HG03378 (cell line): Measurements from ENCODE around the gene ST3GAL4.

Experiments used
- ATAC-seq: cut with Tn5 transposase; IDR thresholded peaks from one replicate; pipeline ENCODE4 v1.9.1; 2021; ENCODE audit warnings: mild to moderate bottlenecking, moderate library complexity; ENCODE audit not compliant: unreplicated experiment

The ST3GAL4 gene

GRCh38 chr11:126405374-126405773, 49.9 kb downstream of the ST3GAL4 start:
- no peak for ATAC-seq

GRCh38 chr11:126405906-126406305, 50.4 kb downstream of the ST3GAL4 start:
- no peak for ATAC-seq

GRCh38 chr11:126406368-126406767, 50.9 kb downstream of the ST3GAL4 start:
- ATAC-seq, result no peak

DNA sequence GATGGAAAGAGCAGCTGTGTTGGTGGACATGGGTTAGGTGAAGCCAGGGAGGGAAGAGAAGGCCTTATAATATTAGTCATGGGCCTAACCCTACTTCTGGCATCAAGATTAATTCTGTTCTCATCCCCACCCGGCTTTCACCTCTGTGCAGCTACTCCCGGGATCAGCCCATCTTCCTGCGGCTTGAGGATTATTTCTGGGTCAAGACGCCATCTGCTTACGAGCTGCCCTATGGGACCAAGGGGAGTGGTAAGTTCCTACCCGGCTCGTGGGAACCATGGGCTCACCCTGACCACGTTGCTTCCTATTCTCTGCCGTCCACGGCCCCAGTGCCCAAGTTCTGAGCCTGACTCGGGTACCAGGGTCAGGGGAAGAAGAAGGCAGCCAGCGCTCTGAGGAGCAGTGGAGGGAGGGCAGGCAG, 51.6 kb downstream of the ST3GAL4 start:
- ATAC-seq, result no peak

DNA sequence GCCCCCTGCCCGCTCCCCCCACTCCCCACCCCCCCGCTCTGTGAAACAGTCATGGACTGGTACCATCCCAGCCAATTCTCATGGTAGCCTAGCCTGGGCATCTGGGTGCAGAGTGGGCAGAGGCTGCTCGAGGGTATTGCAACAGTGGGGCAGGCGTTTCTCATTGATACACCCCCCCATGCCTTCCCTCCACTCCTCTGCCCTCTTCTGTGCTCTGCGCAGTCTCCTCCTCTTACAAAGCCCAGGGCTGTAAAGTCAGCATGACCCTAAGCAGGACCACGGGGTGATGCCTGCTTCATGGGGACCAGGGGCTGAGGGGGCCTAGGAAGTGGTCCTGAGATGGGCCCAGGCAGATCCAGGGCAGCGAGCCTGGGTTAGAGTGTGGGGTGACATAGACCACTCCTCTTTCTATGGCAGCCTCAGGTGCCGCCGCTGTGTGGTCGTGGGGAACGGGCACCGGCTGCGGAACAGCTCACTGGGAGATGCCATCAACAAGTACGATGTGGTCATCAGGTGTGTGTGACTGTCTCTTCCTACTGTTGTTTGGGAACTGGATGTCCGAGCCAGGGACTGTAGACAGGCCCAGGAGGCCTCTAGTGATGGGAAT, 52.3 kb downstream of the ST3GAL4 start:
- no peak for ATAC-seq

GRCh38 chr11:126408496-126408895, 53.0 kb downstream of the ST3GAL4 start:
- no peak for ATAC-seq

DNA sequence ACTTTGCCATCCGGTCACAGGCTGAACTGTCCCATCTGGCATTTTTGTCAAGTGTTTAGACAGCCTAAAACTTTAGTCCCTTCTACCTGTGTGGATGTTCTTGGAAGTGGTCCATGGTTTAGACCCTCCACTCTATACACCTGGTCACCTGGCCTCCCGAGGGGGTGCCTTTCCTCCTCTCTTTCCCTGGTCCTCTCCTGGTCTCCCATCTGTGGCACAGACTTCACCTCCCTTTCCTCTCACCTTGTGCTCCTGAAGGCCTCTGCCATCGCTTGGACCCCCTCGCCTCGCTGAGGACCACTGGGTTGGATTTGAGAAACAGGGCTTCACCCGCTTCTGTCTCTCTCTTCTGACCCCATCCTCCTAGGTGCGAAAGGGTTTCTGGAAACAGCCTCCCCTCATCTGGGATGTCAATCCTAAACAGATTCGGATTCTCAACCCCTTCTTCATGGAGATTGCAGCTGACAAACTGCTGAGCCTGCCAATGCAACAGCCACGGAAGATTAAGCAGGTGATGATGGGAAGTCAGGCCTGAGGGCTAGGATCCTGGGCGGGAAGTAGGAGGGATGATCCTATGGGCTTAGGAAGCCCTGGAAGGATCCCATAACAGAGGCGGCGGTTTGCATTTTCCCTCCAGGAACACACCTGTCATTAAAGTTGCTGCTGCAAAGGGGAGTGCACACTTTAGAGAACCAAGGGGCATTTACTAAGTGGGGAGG, 53.6 kb downstream of the ST3GAL4 start:
- ATAC-seq, result no peak

DNA sequence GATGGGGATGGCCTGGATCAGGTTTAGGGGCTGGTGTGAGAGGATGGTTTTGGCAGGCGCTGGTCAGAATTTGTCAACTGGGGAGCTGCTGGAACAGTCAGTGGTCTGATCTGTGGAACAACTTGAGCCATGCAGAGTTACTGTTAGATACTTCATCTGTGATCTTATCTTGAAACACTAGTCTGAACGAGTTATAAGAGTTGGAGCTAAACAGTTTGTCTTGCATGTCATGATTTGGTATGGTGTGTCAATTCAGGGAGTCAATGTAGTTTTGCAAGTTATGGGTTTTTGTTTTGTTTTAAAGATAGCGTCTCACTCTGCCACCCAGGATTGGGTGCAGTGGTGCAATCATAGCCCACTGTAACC, 54.1 kb downstream of the ST3GAL4 start:
- no peak for ATAC-seq

DNA sequence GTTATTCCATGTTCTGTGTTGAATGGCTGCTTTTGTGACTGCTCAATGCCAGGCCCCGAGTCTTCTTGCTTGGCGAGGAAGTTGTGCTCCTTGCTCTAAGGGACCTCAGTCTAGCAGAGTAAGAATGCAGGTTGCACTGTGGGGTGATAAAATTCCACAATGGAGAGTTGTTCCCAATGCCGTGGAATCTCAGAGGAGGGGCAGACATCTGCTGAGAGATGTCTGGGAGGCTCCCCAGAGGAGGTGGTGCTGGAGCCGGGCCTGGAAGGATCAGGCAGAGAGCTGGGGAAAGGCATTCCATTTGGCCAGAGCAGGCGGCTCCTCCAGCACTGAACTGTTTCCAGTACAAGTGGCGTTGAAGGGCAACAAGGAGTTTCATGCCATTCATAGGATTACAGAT, 55.2 kb downstream of the ST3GAL4 start:
- no peak for ATAC-seq

DNA sequence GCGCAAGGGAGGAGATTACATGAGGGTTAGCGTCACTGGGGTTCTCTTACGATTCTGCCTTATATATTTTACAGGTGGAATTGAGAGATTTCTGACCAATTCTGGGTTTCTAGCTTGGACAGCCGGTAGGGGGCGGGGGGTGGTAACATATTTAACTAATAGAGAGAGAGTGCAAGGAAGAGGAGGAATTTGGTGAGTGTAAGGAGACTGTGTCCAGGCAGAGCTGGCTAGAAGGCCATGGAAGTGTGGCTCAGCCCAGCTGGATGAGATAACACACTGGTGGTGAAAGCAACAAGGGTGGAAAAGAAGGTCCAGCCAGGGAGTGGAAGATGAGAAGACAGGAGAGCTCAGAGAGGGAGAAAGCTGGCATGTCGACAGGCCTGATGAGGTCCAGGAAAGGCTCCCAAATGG, 56.5 kb downstream of the ST3GAL4 start:
- no peak for ATAC-seq

DNA sequence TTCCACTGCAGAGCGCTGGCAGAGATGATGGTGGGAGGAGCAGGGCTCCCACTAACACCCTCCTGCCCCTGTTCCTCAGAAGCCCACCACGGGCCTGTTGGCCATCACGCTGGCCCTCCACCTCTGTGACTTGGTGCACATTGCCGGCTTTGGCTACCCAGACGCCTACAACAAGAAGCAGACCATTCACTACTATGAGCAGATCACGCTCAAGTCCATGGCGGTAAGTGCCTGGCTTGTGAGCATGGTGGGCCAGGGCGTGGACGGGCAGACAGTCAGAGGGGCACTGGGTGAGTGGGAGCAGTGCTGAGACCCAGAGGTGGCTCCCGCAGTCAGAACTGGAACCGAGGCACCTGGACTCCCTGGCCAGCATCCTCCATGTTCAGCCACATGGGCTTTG, 57.9 kb downstream of the ST3GAL4 start:
- no peak for ATAC-seq

DNA sequence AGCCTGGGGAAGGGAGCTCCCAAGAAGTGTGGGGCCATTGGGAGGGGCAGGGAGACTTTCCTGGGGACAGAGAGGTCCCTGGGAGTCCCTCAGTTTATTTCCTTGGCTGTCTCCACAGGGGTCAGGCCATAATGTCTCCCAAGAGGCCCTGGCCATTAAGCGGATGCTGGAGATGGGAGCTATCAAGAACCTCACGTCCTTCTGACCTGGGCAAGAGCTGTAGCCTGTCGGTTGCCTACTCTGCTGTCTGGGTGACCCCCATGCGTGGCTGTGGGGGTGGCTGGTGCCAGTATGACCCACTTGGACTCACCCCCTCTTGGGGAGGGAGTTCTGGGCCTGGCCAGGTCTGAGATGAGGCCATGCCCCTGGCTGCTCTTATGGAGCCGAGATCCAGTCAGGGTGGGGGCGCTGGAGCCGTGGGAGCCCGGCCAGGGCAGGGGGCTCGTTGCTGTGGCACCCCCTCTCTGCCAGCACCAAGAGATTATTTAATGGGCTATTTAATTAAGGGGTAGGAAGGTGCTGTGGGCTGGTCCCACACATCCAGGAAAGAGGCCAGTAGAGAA, 58.4 kb downstream of the ST3GAL4 start:
- ATAC-seq, result no peak

DNA sequence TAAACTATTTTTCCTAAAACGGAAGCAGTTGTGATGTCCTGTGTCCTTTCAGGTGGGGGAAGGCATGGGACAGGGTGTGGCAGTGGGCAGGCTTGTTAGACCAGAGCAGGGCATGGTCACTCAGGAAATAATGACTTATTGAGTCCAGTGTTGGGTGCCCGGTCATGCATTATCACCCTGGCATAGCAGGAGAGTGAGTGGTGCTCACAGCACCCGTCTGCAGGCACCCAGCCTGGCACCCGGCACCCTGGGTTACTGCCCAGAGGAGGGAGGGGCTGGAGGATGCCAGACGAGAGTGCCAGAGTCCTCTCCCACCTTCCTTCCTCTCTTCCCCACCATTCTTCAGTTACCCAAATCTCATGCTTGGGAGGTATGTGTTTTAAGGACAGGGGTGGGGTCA, 59.1 kb downstream of the ST3GAL4 start:
- ATAC-seq, result no peak

DNA sequence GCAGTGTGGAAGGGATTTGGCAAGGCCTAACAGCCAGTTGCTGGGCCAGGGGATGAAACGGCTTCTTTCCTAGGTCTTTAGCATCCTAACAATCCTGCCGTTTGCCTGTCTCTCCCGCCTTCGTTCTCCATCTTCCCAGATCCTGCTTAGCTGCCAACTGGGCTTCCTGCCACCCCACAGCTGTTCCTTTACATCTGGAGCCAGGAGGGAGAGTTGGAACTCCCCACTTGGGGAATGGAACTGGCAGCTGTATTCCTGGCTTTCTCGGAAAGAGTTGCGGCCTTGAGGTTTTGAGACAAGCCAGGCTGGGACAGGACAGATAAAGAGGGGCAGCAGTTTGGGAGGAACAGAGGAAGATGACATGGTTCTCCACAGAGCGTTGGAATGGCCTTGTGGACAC, 59.6 kb downstream of the ST3GAL4 start:
- ATAC-seq, result no peak

DNA sequence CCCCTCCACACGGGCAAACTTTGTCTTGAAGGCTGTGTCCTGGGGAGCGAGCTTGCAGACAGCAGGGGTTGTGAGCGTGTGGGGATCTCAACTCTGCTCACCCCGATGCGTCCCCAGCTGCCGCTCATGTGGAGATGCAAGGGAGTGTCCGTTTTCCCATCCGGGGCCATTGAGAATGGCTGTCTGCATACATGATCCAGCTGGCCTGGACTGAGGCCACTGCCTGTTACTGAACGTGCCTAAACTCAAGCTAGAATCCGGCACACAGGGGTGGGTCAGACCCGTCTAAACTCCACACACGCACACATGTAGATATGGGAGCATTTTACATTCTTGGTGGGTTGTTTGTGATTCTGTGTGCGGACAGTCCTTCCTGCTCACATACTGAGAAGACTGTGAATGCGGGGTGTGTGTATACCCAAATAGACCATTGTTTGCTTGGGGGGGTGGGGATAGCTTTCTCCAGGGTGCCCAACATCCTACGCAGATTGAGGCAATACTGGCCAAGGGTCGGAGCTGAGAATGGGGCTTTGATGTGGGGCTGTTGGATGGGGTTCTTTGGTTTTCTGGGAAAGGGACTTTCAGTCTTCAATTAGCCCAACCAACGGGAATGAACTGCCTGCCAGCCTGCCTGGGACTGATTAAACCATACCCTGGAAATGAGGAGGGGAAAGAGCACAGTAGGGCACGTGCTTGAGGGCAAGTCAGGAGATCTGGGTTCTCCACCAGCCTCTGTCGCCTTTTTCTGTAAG, 60.4 kb downstream of the ST3GAL4 start:
- no peak for ATAC-seq

DNA sequence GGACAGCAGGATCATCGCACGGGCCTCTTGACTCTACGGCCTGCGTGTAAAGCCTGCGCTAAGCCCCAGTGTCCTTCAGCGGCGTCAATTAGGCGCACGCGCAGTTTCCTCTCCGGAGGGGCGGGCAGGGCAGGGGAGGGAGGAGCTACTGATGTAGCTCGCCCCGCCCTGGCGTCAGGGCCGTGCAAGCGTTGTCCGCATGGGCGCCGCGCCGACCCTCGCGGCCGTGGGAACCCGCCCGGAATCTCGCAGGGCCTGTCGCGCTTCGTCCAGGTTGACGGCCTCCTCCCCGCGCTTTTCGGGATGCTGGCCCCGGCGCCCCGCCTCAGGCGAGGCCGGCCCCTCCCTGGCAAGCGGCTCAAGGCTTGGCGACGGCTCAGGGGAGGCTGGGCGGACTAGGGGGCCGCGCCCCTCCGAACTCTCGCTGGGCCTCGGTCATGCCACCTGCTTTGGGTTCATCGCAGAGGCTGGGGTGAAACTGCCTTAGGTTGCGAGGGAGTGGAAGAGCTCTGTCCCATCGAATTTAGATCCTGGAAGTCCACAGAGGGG, 61.1 kb downstream of the ST3GAL4 start:
- ATAC-seq, result peak; percentile 63

DNA sequence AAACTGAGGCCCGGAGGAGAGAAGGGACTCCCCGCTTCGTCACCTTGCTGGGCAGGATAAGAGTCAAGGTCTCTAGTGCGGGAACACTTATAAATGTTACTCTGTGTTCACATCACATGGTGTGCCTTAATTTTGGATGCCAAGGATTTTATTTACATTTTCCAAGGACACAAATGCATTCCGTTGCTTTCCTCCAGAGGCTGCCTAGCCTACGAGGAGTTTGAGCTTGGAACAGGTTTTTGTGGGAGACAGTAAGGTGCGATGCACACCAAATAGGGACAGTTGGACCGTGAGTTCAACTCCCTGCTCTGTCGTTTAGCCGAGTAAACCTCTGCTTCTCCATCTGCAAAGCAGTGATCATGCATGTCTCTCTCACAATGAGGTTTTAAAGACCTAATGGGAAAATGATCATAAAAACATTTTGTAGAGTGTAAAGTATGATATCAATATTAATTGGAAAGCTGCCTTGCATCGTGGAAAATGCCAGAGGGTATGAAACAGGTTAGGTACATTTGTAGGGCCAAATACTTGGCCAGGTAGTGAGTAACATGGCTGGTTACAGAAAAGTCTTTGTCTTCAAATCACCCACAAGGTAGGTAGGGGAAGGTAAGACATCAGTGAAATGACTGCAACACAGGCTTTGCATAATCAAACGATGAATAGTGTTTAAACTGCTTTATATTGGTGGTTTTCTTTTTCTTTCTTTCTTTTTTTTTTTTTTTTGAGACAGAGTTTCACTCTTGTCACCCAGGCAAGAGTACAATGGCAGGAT, 61.8 kb downstream of the ST3GAL4 start:
- ATAC-seq, result no peak

DNA sequence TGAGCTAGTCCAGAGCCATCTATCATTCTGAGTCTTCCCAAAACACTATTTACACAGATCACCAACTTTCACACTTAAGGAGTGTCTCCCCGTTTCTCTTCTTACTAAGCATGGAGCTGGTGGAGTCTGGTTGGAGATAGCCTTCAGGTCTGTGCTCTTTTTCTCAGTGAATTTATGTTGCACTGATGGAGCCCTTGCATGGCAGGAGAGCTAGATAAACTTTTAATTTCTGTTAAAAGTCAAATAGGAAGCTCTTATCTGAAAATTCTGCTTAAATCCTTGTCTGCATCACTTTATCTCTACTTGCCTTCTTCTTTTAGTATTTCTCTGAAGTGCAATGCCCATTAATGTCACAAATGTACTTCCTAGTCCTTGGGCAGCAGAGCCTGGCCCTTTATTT, 63.4 kb downstream of the ST3GAL4 start:
- no peak for ATAC-seq

DNA sequence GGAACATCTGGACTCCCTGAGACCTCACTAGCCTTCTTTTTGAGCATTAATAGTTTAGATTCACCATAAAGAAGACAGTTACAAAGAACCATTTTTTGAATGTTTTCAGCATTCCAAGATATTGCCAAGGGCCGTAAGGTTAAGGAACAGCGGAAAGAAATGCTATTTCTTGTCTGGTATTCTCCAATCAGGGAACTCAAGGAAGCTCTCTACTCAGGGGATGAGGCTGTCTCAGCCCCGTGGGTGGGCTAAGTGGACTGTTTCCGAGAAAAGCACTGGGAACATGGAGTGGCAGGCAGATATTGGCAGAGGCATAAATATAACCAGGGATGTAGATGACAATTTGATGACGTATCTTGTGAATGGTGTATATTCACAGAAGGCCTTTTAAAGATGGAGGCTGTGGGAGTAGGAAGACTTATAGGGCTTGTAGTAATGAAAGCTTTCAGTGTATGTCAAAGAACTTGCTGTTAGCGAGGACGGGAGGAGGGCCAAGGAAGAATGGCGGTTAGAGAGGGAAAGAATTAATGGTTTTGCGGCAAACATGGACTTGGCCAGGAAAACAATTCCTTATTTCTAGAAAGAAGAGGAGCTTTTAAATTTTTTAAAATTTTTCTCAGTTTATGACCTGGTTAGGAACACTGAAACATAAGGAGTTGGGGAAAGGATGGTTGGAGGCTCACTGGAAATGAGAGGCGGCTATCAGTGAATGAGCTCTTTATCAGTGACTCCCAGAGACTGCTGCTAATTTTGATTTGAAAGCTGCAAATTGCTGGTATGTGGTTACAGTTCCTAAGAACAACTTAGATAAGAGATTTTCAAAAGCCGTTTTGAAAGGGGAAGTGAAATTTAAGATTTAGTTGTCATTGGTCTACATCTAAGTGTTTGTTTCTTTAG, 64.6 kb downstream of the ST3GAL4 start:
- ATAC-seq, result peak; percentile 87
